Adrenal gland (tissue), 12 donors: ENCODE measurements around the gene HOXA10. TPM values are rescaled to one million over a fixed set of nuclear protein-coding genes. Genes with fewer than 3 reads are reported as not detected.

Experiments used
- DNase-seq, 7 donors: peaks; one replicate each; pipeline ENCODE4 v3.0.0-alpha.2; 2019 to 2020
- H3K27ac ChIP-seq, 5 donors: fragments of 200-600 bp; sonication (generic) in 4 of 5; 1 replicate in 3 of 5; 2 replicates in 2 of 5; pipeline versions ENCODE4 v1.5.1 to v1.8.0; 2016 to 2020; ENCODE audit warnings: mild to moderate bottlenecking in 1 of 5
- H3K27me3 ChIP-seq: fragments of 200-600 bp; 2 replicates; pipeline ENCODE4 v1.8.0; 2021
- H3K36me3 ChIP-seq, 2 donors: fragments of 200-600 bp; replicated peaks in 1 of 2; 1 replicate in 1 of 2; 2 replicates in 1 of 2; pipeline versions ENCODE4 v1.5.1 to v1.8.0; 2018 to 2022
- H3K4me1 ChIP-seq, 2 donors: fragments of 200-600 bp; replicated peaks in 1 of 2; 1 replicate in 1 of 2; 2 replicates in 1 of 2; pipeline versions ENCODE4 v1.5.1 to v1.8.0; 2018 to 2021
- H3K4me3 ChIP-seq, 4 donors: fragments of 200-600 bp; sonication (generic) in 3 of 4; one replicate each; pipeline ENCODE4 v1.5.1; 2016 to 2018
- H3K9me3 ChIP-seq, 3 donors: fragments of 200-600 bp; sonication (generic) in 1 of 3; replicated peaks in 1 of 3; 1 replicate in 2 of 3; 2 replicates in 1 of 3; pipeline versions ENCODE4 v1.5.1 to v1.8.0; 2016 to 2021
- POLR2A ChIP-seq, 2 donors: fragments of 450-650 bp; IDR thresholded peaks; one replicate each; pipeline ENCODE4 v1.6.1; 2017; ENCODE audit warnings: antibody characterized with exemption in 2 of 2, mild to moderate bottlenecking in 2 of 2, moderate library complexity in 1 of 2
- WGBS, 4 donors: extraction: QIAGEN DNeasy Blood & Tissue Kit in 2 of 4; methylation state at CpG; one replicate each; pipeline versions ENCODE4 v1.1.5 to v1.1.7; 2013 to 2017; 5-methylcytosine and 5-hydroxymethylcytosine counted together
- intact Hi-C, 2 donors: fragments of 100-400 bp; cut with DNase I; formaldehyde crosslinking; loops; one replicate each; pipeline versions ENCODE4 v1.14.1 to v1.15.0; 2022 to 2023
- polyA plus RNA-seq, 3 donors: library from polyadenylated mRNA; stranded (reverse); fragments of 200-250 nt in 2 of 3; fragments of 350-450 nt in 1 of 3; fragmentation: Illumina TruSeq in 1 of 3; extraction: RNeasy Lipid Tissue Mini Kit (QIAGEN cat#74804) in 1 of 3; gene quantifications; one replicate each; pipeline ENCODE4 v1.2.3, GENCODE V29; 2013 to 2014
- total RNA-seq, 9 donors: library from RNA; depleted of rRNA in 4 of 9; stranded (reverse); fragments of >200 nt in 4 of 9; fragments of 120-200 nt in 1 of 9; fragmentation: NEBNext Ultra II Directional in 1 of 9; extraction: Animal tissue kit (Norgen Biotek cat#: 25700) in 1 of 9; gene quantifications; one replicate each; pipeline versions ENCODE4 v1.1.0 to v1.2.4, GENCODE V29; 2013 to 2023
- TF ChIP-seq, protein P1 (sequence below), 6 experiments: fragments of 450-650 bp in 4 of 6; fragments of 200-600 bp in 2 of 6; sonication (generic) in 1 of 6; IDR thresholded peaks; 1 replicate in 5 of 6; 2 replicates in 1 of 6; pipeline versions ENCODE4 v1.5.1 to v1.8.0; 2016 to 2021; ENCODE audit warnings: antibody characterized with exemption in 6 of 6, mild to moderate bottlenecking in 2 of 6, moderate library complexity in 1 of 6
- donor health status: healthy with polysubstance abuse.
- donor health status: Bipolar disorder and iron deficiency.
- donor health status: DM: yes; HTN: yes; CAD: no.
- donor health status: DM: no; HTN: no; CAD: no.
- donor health status: DM: no; HTN: no; CAD: no.
- donor health status: DM: yes; HTN: yes; CAD: no.

HOXA10 gene
- total and polyA plus RNA-seq, 12 donors: 0.11 to 14.7 (median 11.3) TPM

DNA sequence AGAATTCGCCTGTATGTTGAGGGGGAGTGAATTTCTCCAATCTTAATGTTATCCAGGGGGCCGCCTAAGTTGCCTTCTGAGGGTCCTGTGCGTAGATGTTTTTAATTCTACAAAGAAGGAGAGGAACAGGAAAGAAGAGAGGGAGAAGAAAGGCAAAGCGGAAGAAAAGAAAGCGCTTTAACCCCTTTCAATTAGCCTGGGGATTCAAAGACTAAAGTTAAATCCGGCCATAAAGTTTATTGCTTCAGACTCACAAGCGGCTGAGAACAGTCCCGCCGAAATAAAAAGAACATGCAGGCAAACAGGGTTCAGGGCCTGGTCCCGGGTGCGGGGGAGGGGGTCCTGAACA lies 35.2 kb downstream of the HOXA10 start:
- DNase-seq: no peak
- peak overlapping the region in 1 of 4 donors; percentile 25 for H3K4me3 ChIP-seq
- H3K27ac ChIP-seq: peak overlapping the region in 4 of 5 donors; percentile 59 to 99 (median 80)
- intact Hi-C loops: no loop called here
- TF ChIP-seq, protein P1, sequence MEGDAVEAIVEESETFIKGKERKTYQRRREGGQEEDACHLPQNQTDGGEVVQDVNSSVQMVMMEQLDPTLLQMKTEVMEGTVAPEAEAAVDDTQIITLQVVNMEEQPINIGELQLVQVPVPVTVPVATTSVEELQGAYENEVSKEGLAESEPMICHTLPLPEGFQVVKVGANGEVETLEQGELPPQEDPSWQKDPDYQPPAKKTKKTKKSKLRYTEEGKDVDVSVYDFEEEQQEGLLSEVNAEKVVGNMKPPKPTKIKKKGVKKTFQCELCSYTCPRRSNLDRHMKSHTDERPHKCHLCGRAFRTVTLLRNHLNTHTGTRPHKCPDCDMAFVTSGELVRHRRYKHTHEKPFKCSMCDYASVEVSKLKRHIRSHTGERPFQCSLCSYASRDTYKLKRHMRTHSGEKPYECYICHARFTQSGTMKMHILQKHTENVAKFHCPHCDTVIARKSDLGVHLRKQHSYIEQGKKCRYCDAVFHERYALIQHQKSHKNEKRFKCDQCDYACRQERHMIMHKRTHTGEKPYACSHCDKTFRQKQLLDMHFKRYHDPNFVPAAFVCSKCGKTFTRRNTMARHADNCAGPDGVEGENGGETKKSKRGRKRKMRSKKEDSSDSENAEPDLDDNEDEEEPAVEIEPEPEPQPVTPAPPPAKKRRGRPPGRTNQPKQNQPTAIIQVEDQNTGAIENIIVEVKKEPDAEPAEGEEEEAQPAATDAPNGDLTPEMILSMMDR (IDR thresholded peaks at IDR 0.05): no peak
- TF ChIP-seq POLR2A (IDR thresholded peaks at IDR 0.05): no peak
- peaks cover 14 to 33% of the 10 kb centered on the region in 2 donors for H3K4me1 ChIP-seq
- WGBS, 4 donors: 74 to 80% (median 76%) methylated on average over 11 of the region's 11 CpGs
- H3K9me3 ChIP-seq: no peaks in the 10 kb centered on the region
- H3K36me3 ChIP-seq: no peaks in the 10 kb centered on the region
- no peaks in the 10 kb centered on the region for H3K27me3 ChIP-seq

DNA sequence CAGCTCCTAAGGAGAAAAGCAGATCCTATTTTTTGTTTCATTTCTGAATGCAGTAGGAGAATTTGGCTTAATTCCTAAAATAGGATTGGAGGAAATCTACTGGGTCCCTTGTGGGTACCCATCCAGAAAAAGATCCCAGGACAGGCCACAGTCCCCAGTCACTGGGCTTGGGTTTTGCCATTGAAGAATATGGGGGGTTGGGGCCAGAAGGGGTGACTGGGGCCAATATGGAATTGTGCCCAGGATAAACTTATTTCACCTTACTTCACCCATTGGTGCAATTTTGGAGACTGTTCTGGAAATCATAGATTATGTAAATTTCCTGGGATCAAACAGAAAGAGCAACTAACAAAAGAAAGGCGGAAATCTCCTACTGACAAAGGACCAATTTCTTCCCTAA lies 35.6 kb downstream of the HOXA10 start:
- H3K36me3 ChIP-seq: no peaks in the 10 kb centered on the region
- H3K27ac ChIP-seq: peak overlapping the region in 4 of 5 donors; percentile 25 to 99 (median 79)
- H3K27me3 ChIP-seq: no peaks in the 10 kb centered on the region
- no peak overlapping the region for H3K4me3 ChIP-seq
- DNase-seq: peak in 1 of 7 donors; percentile 38
- WGBS, 4 donors: 81 to 93% (median 87%) methylated on average over 1 of the region's 1 CpG
- peaks cover 12 to 37% of the 10 kb centered on the region in 2 donors for H3K4me1 ChIP-seq
- H3K9me3 ChIP-seq: no peaks in the 10 kb centered on the region
- TF ChIP-seq POLR2A (IDR thresholded peaks at IDR 0.05): no peak
- TF ChIP-seq, protein P1 (IDR thresholded peaks at IDR 0.05): no peak
- intact Hi-C loops: no loop called here

DNA sequence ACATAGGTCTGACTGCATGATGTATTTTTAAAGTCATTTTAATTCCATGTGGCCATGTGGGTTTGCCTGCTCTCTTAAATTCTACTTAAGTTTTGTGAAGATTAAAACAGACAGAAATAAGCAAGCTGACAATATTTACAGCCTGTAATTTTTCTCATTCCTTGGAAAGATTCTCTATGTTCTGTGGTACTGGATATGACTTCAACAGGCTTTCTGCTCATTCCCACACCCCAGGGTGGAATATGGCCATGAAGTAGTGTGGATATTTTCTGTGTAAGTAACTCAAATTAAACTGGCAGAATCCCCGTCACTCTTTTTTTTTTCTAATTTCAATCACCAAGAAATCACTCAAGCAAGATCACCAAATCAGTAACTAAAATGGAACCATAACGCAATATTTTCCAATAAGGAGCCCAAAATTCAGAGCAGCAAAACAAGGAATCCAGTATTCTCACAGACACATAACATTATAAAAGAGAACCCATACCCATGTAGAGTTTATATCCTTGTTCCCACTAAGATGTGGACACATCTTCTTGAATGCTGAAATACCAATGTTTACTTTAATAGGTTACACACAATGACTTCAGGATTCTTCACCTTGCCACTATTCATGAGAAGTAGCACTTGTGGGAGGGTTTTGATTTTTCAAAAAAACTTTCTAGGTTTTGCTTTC lies 36.3 kb downstream of the HOXA10 start:
- no peaks in the 10 kb centered on the region for H3K9me3 ChIP-seq
- no peaks in the 10 kb centered on the region for H3K27me3 ChIP-seq
- 80 to 88% (median 86%) methylated on average over 2 of the region's 2 CpGs for WGBS, 4 donors
- H3K4me1 ChIP-seq: peaks cover 12 to 37% of the 10 kb centered on the region in 2 donors
- no peak for DNase-seq
- H3K36me3 ChIP-seq: no peaks in the 10 kb centered on the region
- intact Hi-C loops: no loop called here
- H3K27ac ChIP-seq: peak overlapping the region in 4 of 5 donors; percentile 59 to 99 (median 81)
- TF ChIP-seq, protein P1 (IDR thresholded peaks at IDR 0.05): no peak
- no peak for TF ChIP-seq POLR2A (IDR thresholded peaks at IDR 0.05)
- H3K4me3 ChIP-seq: no peak overlapping the region

DNA sequence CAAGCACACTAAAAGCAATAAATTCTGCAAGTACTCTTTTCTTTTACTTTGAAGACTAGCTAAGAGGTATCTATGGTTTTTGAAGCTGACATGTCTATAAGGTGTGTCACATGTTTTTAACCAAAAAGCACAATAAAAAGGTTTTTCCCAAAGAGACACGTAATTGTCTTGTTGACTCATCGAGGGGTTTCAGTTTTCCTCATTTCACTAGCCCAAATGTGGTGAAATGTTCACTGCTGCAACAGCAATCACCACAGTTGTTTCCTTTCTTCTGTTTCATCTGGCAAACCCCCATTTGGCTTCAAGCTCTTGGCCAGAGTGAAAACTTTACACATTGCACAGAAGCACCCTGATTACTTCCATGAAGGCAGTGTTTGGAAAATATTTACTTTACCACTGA lies 39.7 kb downstream of the HOXA10 start:
- no peaks in the 10 kb centered on the region for H3K36me3 ChIP-seq
- WGBS, 4 donors: 48 to 63% (median 56%) methylated on average over 2 of the region's 2 CpGs
- no peak for TF ChIP-seq POLR2A (IDR thresholded peaks at IDR 0.05)
- TF ChIP-seq, protein P1 (IDR thresholded peaks at IDR 0.05): no peak
- H3K4me3 ChIP-seq: no peak overlapping the region
- intact Hi-C loops: no loop called here
- no peaks in the 10 kb centered on the region for H3K27me3 ChIP-seq
- no peaks in the 10 kb centered on the region for H3K9me3 ChIP-seq
- peak overlapping the region in 2 of 5 donors; percentile 42 to 73 for H3K27ac ChIP-seq
- DNase-seq: peak in 2 of 7 donors; percentile 23 to 57
- peaks cover 11 to 41% of the 10 kb centered on the region in 2 donors for H3K4me1 ChIP-seq
